ENCODE measurements around the gene TAMALIN.

DNA sequence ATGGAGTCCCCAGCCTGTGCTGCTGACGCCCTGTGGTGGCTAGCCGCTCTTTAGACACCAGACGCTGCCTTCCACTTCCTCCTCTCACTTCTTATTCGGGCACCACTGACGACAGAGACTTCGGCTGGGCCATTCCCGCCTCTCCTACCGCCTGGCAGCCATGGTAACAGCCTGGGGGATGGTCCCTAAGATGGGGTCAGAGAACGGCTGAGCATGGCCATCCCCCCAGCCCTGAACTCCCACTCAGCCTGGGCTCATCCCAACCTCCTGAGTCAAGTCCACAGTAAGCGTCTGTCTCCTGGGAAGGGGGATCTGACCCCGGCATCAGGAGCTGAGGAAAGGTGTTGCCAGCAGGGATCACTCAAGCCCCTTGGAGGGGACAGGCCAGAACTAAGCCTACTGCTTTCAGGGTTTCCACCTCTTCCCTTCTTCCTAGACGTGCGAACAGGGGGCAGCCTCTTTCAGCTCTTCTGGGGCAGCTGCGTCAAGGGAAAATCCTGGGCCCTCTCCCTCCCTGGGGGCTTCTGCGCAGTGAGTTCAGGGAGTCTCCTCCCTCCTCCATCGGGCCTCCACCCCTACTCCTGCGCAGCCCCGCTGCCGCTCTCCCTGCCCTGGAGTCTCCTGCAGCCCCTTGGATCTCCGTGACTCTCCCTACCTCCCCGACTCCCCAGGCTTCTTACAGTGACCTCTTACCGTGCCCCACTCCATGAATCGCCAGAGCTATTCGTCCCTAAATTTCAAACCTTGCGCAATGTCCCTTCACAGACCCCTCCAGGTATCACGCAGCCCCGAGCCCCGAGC, 643 bp upstream of the TAMALIN start:
- TF ChIP-seq CTCF (IDR thresholded peaks at IDR 0.05) (no peak), POLR2A (IDR thresholded peaks at IDR 0.05) (no peak)

Data from thyroid gland (tissue), 4 donors.